WTC11 (cell line): ENCODE measurements around the gene CEP192.

Experiments used
- AR ChIP-seq: fragments of 250-450 bp; sonication (Bioruptor Pico); IDR thresholded peaks from 2 replicates; pipeline ENCODE4 v1.9.0; 2021; ENCODE audit warnings: mild to moderate bottlenecking
- CDX4 ChIP-seq: fragments of 250-450 bp; sonication (Bioruptor Pico); IDR thresholded peaks from 2 replicates; pipeline ENCODE4 v1.9.0; 2021; ENCODE audit warnings: moderate library complexity, mild to moderate bottlenecking, inconsistent platforms, borderline replicate concordance
- CREM ChIP-seq: sonication (generic); formaldehyde crosslinking; IDR thresholded peaks from 2 replicates; pipeline ENCODE4 v1.8.1; 2022; ENCODE audit warnings: mild to moderate bottlenecking, missing genetic modification reagents, moderate library complexity
- HMGXB4 ChIP-seq: sonication (generic); formaldehyde crosslinking; IDR thresholded peaks from 2 replicates; pipeline ENCODE4 v1.8.1; 2023; ENCODE audit warnings: mild to moderate bottlenecking, moderate library complexity, missing genetic modification reagents
- NR1H2 ChIP-seq: sonication (generic); formaldehyde crosslinking; IDR thresholded peaks from 2 replicates; pipeline ENCODE4 v1.9.0; 2021; ENCODE audit warnings: mild to moderate bottlenecking, moderate library complexity, missing genetic modification reagents
- TEAD1 ChIP-seq: sonication (generic); formaldehyde crosslinking; IDR thresholded peaks from 2 replicates; pipeline ENCODE4 v1.8.0; 2022; ENCODE audit warnings: mild to moderate bottlenecking, missing genetic modification reagents
- TF ChIP-seq, protein P1 (sequence below): sonication (generic); formaldehyde crosslinking; IDR thresholded peaks from 2 replicates; pipeline ENCODE4 v1.8.0; 2022; ENCODE audit warnings: mild to moderate bottlenecking, missing genetic modification reagents
- TF ChIP-seq, protein P2 (sequence below): fragments of 200-600 bp; IDR thresholded peaks from 2 replicates; pipeline ENCODE4 v1.8.0; 2022; ENCODE audit warnings: antibody characterized with exemption
- TF ChIP-seq, protein P3 (sequence below): sonication (generic); formaldehyde crosslinking; IDR thresholded peaks from 2 replicates; pipeline ENCODE4 v1.8.1; 2023; ENCODE audit warnings: mild to moderate bottlenecking, missing genetic modification reagents, borderline replicate concordance

GRCh38 chr18:13051950-13052349, 60.8 kb downstream of the CEP192 start:
- TF ChIP-seq AR (CRISPR knock-in tag) (no peak), TEAD1 (CRISPR knock-in tag) (no peak), HMGXB4 (CRISPR knock-in tag) (no peak), CREM (no peak), NR1H2 (CRISPR knock-in tag) (no peak), CDX4 (no peak)
- TF ChIP-seq, protein P1, sequence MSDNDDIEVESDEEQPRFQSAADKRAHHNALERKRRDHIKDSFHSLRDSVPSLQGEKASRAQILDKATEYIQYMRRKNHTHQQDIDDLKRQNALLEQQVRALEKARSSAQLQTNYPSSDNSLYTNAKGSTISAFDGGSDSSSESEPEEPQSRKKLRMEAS (CRISPR knock-in tag): no peak
- TF ChIP-seq, protein P2, sequence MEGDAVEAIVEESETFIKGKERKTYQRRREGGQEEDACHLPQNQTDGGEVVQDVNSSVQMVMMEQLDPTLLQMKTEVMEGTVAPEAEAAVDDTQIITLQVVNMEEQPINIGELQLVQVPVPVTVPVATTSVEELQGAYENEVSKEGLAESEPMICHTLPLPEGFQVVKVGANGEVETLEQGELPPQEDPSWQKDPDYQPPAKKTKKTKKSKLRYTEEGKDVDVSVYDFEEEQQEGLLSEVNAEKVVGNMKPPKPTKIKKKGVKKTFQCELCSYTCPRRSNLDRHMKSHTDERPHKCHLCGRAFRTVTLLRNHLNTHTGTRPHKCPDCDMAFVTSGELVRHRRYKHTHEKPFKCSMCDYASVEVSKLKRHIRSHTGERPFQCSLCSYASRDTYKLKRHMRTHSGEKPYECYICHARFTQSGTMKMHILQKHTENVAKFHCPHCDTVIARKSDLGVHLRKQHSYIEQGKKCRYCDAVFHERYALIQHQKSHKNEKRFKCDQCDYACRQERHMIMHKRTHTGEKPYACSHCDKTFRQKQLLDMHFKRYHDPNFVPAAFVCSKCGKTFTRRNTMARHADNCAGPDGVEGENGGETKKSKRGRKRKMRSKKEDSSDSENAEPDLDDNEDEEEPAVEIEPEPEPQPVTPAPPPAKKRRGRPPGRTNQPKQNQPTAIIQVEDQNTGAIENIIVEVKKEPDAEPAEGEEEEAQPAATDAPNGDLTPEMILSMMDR: no peak
- TF ChIP-seq, protein P3, sequence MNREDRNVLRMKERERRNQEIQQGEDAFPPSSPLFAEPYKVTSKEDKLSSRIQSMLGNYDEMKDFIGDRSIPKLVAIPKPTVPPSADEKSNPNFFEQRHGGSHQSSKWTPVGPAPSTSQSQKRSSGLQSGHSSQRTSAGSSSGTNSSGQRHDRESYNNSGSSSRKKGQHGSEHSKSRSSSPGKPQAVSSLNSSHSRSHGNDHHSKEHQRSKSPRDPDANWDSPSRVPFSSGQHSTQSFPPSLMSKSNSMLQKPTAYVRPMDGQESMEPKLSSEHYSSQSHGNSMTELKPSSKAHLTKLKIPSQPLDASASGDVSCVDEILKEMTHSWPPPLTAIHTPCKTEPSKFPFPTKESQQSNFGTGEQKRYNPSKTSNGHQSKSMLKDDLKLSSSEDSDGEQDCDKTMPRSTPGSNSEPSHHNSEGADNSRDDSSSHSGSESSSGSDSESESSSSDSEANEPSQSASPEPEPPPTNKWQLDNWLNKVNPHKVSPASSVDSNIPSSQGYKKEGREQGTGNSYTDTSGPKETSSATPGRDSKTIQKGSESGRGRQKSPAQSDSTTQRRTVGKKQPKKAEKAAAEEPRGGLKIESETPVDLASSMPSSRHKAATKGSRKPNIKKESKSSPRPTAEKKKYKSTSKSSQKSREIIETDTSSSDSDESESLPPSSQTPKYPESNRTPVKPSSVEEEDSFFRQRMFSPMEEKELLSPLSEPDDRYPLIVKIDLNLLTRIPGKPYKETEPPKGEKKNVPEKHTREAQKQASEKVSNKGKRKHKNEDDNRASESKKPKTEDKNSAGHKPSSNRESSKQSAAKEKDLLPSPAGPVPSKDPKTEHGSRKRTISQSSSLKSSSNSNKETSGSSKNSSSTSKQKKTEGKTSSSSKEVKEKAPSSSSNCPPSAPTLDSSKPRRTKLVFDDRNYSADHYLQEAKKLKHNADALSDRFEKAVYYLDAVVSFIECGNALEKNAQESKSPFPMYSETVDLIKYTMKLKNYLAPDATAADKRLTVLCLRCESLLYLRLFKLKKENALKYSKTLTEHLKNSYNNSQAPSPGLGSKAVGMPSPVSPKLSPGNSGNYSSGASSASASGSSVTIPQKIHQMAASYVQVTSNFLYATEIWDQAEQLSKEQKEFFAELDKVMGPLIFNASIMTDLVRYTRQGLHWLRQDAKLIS: no peak
